Pons (tissue), 1 donor: ENCODE data around the gene RNF150.

ENCODE experiments used
- DNase-seq: peaks from one replicate; pipeline ENCODE4 v3.0.0-alpha.2; 2016; ENCODE audit warnings: low spot score

Gene RNF150

GRCh38 chr4:141023051-141023450 is 110.2 kb downstream of the RNF150 start:
- no peak for DNase-seq

GRCh38 chr4:141022111-141022695 is 111.1 kb downstream of the RNF150 start:
- DNase-seq, result no peak

- no peak for DNase-seq
These were observed 111.7 kb downstream of the RNF150 start for GRCh38 chr4:141021397-141022110.

GRCh38 chr4:141020801-141021261 is 112.4 kb downstream of the RNF150 start:
- no peak for DNase-seq

GRCh38 chr4:141019768-141020167 is 113.5 kb downstream of the RNF150 start:
- DNase-seq, result no peak

GRCh38 chr4:141016117-141016798 is 117.0 kb downstream of the RNF150 start:
- no peak for DNase-seq

- no peak for DNase-seq
These were observed 119.4 kb downstream of the RNF150 start for GRCh38 chr4:141013899-141014298.

GRCh38 chr4:141011901-141012315 is 121.4 kb downstream of the RNF150 start:
- peak; percentile 45 for DNase-seq

GRCh38 chr4:141009931-141010330 is 123.3 kb downstream of the RNF150 start:
- DNase-seq, result no peak

- no peak for DNase-seq
These were observed 124.1 kb downstream of the RNF150 start for GRCh38 chr4:141009129-141009528.

GRCh38 chr4:141006242-141006802 is 126.9 kb downstream of the RNF150 start:
- no peak for DNase-seq

- no peak for DNase-seq
These were observed 128.4 kb downstream of the RNF150 start for GRCh38 chr4:141004823-141005222.

GRCh38 chr4:141003193-141003592 is 130.1 kb downstream of the RNF150 start:
- DNase-seq, result no peak

- no peak for DNase-seq
These were observed 130.9 kb downstream of the RNF150 start for GRCh38 chr4:141002323-141002805.

- DNase-seq, result no peak
These were observed 136.5 kb downstream of the RNF150 start for GRCh38 chr4:140996766-140997165.

- DNase-seq, result no peak
These were observed 138.2 kb downstream of the RNF150 start for GRCh38 chr4:140995058-140995457.

- no peak for DNase-seq
These were observed 139.3 kb downstream of the RNF150 start for GRCh38 chr4:140994015-140994414.

GRCh38 chr4:140993370-140993769 is 139.9 kb downstream of the RNF150 start:
- no peak for DNase-seq

- no peak for DNase-seq
These were observed 143.3 kb downstream of the RNF150 start for GRCh38 chr4:140989944-140990343.

- DNase-seq, result no peak
These were observed 147.2 kb downstream of the RNF150 start for GRCh38 chr4:140986045-140986444.

- DNase-seq, result no peak
These were observed 150.5 kb downstream of the RNF150 start for GRCh38 chr4:140982613-140983340.
